Measurements from ENCODE around the gene RANGRF. TPM values are rescaled to one million over a fixed set of nuclear protein-coding genes. Genes with fewer than 3 reads are reported as not detected.

The RANGRF gene
- total and polyA plus RNA-seq, 9 of the 15 experiments (the other 6 are each of a cell fraction or from before 2014, with no cell fraction given), result 7.6 to 60.0 (median 16.0) TPM

DNA sequence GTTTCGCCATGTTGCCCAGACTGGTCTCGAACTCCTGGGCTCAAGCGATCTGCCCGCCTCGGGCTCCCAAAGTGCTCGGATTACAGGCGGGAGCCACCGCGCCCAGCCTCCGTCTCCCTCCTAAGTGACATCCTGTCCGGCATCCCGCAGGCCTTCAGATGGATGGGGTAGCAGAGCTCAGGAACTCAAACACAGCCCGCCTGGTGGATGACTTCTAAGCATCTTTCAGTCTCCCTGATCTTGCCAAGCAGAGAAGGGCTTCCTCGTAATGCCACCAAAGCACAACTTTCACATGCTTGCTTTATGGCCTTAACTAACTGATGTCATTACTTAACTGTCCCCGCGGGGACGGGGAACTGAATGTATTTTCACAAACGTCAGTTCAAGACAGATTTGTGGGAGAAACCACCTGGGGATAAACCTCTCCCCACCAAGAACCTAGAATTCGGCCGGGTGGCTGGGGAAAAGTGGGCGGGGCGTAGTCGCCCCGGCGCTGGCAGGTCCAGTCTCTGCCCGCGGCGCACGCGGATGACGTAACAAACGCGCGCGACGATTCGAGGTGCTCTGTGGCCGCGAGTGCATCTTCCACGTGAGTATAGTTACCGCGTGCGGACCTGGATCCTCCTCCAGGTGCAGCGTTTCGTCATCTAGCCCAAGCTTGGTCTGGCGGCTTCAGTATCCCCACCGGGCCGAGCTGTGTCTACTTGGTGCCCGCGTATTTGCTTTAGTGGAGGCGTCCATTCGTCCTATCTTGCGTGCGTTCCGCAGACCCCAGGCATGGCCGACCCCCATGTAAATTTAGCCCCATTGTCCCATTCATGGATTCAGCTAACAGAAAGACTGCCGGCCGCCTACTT is 39.5 kb upstream of the RANGRF start, which contains the start of gene PFAS (continued):
- TF ChIP-seq CSDE1 (IDR thresholded peaks at IDR 0.05) (peak in 1 of 2 experiments; percentile 63; a peak in 2 of 4 replicates), NUFIP1 (IDR thresholded peaks at IDR 0.05; ENCODE audit: partially characterized antibody) (no peak), HDAC8 (tag; IDR thresholded peaks at IDR 0.05) (no peak), THRAP3 (IDR thresholded peaks at IDR 0.05; ENCODE audit: borderline replicate concordance) (no peak), FOXA3 (CRISPR knock-in tag; conservative IDR thresholded peaks at IDR 0.05 in 1 of 2, IDR thresholded peaks at IDR 0.05 in 1 of 2) (no peak), CHCHD3 (CRISPR knock-in tag; IDR thresholded peaks at IDR 0.05) (no peak), ZNF253 (CRISPR knock-in tag; conservative IDR thresholded peaks at IDR 0.05) (no peak), KAT7 (CRISPR knock-in tag; IDR thresholded peaks at IDR 0.05; ENCODE audit: borderline replicate concordance) (no peak), ZNF175 (CRISPR knock-in tag; IDR thresholded peaks at IDR 0.05; ENCODE audit: low read depth) (no peak), HNRNPL (IDR thresholded peaks at IDR 0.05; ENCODE audit: low read depth, low read length) (no peak), ILK (tag; IDR thresholded peaks at IDR 0.05; ENCODE audit: borderline replicate concordance, low read depth) (no peak), NFATC3 (IDR thresholded peaks at IDR 0.05) (no peak), BHLHE40 (IDR thresholded peaks at IDR 0.05; ENCODE audit: low read length) (peak; percentile 84), GTF2A2 (tag; IDR thresholded peaks at IDR 0.05) (no peak), MAFG (tag; conservative IDR thresholded peaks at IDR 0.05) (no peak), TCFL5 (CRISPR knock-in tag; conservative IDR thresholded peaks at IDR 0.05) (no peak), ATF7 (IDR thresholded peaks at IDR 0.05) (peak; percentile 89)
- TF ChIP-seq, protein P1, sequence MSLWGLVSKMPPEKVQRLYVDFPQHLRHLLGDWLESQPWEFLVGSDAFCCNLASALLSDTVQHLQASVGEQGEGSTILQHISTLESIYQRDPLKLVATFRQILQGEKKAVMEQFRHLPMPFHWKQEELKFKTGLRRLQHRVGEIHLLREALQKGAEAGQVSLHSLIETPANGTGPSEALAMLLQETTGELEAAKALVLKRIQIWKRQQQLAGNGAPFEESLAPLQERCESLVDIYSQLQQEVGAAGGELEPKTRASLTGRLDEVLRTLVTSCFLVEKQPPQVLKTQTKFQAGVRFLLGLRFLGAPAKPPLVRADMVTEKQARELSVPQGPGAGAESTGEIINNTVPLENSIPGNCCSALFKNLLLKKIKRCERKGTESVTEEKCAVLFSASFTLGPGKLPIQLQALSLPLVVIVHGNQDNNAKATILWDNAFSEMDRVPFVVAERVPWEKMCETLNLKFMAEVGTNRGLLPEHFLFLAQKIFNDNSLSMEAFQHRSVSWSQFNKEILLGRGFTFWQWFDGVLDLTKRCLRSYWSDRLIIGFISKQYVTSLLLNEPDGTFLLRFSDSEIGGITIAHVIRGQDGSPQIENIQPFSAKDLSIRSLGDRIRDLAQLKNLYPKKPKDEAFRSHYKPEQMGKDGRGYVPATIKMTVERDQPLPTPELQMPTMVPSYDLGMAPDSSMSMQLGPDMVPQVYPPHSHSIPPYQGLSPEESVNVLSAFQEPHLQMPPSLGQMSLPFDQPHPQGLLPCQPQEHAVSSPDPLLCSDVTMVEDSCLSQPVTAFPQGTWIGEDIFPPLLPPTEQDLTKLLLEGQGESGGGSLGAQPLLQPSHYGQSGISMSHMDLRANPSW (CRISPR knock-in tag; IDR thresholded peaks at IDR 0.05), result no peak
- TF ChIP-seq, protein P2, sequence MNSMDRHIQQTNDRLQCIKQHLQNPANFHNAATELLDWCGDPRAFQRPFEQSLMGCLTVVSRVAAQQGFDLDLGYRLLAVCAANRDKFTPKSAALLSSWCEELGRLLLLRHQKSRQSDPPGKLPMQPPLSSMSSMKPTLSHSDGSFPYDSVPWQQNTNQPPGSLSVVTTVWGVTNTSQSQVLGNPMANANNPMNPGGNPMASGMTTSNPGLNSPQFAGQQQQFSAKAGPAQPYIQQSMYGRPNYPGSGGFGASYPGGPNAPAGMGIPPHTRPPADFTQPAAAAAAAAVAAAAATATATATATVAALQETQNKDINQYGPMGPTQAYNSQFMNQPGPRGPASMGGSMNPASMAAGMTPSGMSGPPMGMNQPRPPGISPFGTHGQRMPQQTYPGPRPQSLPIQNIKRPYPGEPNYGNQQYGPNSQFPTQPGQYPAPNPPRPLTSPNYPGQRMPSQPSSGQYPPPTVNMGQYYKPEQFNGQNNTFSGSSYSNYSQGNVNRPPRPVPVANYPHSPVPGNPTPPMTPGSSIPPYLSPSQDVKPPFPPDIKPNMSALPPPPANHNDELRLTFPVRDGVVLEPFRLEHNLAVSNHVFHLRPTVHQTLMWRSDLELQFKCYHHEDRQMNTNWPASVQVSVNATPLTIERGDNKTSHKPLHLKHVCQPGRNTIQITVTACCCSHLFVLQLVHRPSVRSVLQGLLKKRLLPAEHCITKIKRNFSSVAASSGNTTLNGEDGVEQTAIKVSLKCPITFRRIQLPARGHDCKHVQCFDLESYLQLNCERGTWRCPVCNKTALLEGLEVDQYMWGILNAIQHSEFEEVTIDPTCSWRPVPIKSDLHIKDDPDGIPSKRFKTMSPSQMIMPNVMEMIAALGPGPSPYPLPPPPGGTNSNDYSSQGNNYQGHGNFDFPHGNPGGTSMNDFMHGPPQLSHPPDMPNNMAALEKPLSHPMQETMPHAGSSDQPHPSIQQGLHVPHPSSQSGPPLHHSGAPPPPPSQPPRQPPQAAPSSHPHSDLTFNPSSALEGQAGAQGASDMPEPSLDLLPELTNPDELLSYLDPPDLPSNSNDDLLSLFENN (IDR thresholded peaks at IDR 0.05; ENCODE audit: low read depth in 2 of 2, low read length in 2 of 2), result no peak
- TF ChIP-seq, protein P3, sequence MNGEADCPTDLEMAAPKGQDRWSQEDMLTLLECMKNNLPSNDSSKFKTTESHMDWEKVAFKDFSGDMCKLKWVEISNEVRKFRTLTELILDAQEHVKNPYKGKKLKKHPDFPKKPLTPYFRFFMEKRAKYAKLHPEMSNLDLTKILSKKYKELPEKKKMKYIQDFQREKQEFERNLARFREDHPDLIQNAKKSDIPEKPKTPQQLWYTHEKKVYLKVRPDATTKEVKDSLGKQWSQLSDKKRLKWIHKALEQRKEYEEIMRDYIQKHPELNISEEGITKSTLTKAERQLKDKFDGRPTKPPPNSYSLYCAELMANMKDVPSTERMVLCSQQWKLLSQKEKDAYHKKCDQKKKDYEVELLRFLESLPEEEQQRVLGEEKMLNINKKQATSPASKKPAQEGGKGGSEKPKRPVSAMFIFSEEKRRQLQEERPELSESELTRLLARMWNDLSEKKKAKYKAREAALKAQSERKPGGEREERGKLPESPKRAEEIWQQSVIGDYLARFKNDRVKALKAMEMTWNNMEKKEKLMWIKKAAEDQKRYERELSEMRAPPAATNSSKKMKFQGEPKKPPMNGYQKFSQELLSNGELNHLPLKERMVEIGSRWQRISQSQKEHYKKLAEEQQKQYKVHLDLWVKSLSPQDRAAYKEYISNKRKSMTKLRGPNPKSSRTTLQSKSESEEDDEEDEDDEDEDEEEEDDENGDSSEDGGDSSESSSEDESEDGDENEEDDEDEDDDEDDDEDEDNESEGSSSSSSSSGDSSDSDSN (IDR thresholded peaks at IDR 0.05; ENCODE audit: borderline replicate concordance in 1 of 2, low read depth in 2 of 2, low read length in 2 of 2), result no peak

Data from K562 (cell line).